Heart left ventricle (tissue), 16 donors: ENCODE results near the gene LCN2. TPM values are rescaled to one million over a fixed set of nuclear protein-coding genes. Genes with fewer than 3 reads are reported as not detected.
"Not testable (repeated sequence)": the region's sequence is repeated elsewhere in the genome, so short reads cannot be mapped to it uniquely, and the experiment has no call there.

ENCODE experiments used
- ATAC-seq, 4 donors: fragments of 200-7000 bp; cut with Tn5 transposase; one replicate each; pipeline ENCODE4 v1.9.1; 2020 to 2022; ENCODE audit warnings: moderate library complexity in 4 of 4, mild to moderate bottlenecking in 3 of 4, moderate number of reproducible peaks in 1 of 4
- DNase-seq, 5 donors: peaks; one replicate each; pipeline ENCODE4 v3.0.0-alpha.2; 2020
- H3K27ac ChIP-seq, 12 donors: fragments of 200-600 bp; sonication (generic) in 4 of 12; one replicate each; pipeline versions ENCODE4 v1.5.0 to v1.8.0; 2016 to 2022; ENCODE audit warnings: mild to moderate bottlenecking in 2 of 12
- H3K27me3 ChIP-seq, 9 donors: fragments of 200-600 bp; sonication (generic) in 2 of 9; one replicate each; pipeline versions ENCODE4 v1.5.1 to v1.8.0; 2016 to 2022; ENCODE audit warnings: mild to moderate bottlenecking in 3 of 9
- H3K36me3 ChIP-seq, 9 donors: fragments of 200-600 bp; sonication (generic) in 2 of 9; one replicate each; pipeline versions ENCODE4 v1.5.0 to v1.8.0; 2018 to 2022; ENCODE audit warnings: mild to moderate bottlenecking in 2 of 9
- H3K4me1 ChIP-seq, 12 donors: fragments of 200-600 bp; sonication (generic) in 4 of 12; one replicate each; pipeline versions ENCODE4 v1.5.0 to v1.8.0; 2016 to 2022; ENCODE audit warnings: mild to moderate bottlenecking in 3 of 12
- H3K4me3 ChIP-seq, 12 donors: fragments of 200-600 bp; sonication (generic) in 4 of 12; one replicate each; pipeline versions ENCODE4 v1.5.0 to v1.8.0; 2017 to 2022; ENCODE audit warnings: mild to moderate bottlenecking in 9 of 12, moderate library complexity in 4 of 12
- H3K9me3 ChIP-seq, 12 donors: fragments of 200-600 bp; sonication (generic) in 4 of 12; one replicate each; pipeline versions ENCODE4 v1.5.0 to v1.8.0; 2016 to 2022; ENCODE audit warnings: mild to moderate bottlenecking in 1 of 12
- CTCF ChIP-seq, 12 donors: fragments of 200-600 bp; sonication (generic) in 4 of 12; IDR thresholded peaks; one replicate each; pipeline versions ENCODE4 v1.5.0 to v1.8.0; 2018 to 2022; ENCODE audit warnings: antibody characterized with exemption in 12 of 12, mild to moderate bottlenecking in 5 of 12
- POLR2A ChIP-seq, 2 donors: fragments of 450-650 bp; IDR thresholded peaks; one replicate each; pipeline ENCODE4 v1.6.1; 2017; ENCODE audit warnings: antibody characterized with exemption in 2 of 2, mild to moderate bottlenecking in 2 of 2, moderate library complexity in 2 of 2
- WGBS, 4 donors: extraction: QIAGEN DNeasy Blood & Tissue Kit in 2 of 4; methylation state at CpG; one replicate each; pipeline versions ENCODE4 v1.1.5 to v1.1.7; 2013 to 2018; 5-methylcytosine and 5-hydroxymethylcytosine counted together
- intact Hi-C, 10 donors: fragments of 100-400 bp; cut with DNase I; formaldehyde crosslinking; loops; one replicate each; pipeline versions ENCODE4 v1.11.1 to v1.14.2; 2022
- polyA plus RNA-seq, 2 donors: library from polyadenylated mRNA; stranded (reverse); fragments of 200-250 nt; gene quantifications; one replicate each; pipeline ENCODE4 v1.2.3, GENCODE V29; 2013
- total RNA-seq, 9 donors: library from RNA; depleted of rRNA in 2 of 9; stranded (reverse); fragments of >200 nt in 2 of 9; fragmentation: NEBNext Ultra II Directional in 3 of 9; extraction: Animal tissue kit (Norgen Biotek cat#: 25700) in 3 of 9; gene quantifications; one replicate each; pipeline versions ENCODE4 v1.1.0 to v1.2.4, GENCODE V29; 2016 to 2023
- donor health status: ischemic (EF 13 %, LVEDD 7.1; RV severe dilation, severe dysfunction).
- donor health status: healthy with polysubstance abuse.
- donor health status: DM: no; HTN: yes; CAD: no.
- donor health status: DM: no; HTN: no; CAD: no.
- donor health status: ischemic (EF 25% LVEDD 6.9; RV normal size, moderate dysfunction).
- donor health status: ischemic (EF 25% LVEDD 5.7; RV mildly dilated, moderate dysfunction).
- donor health status: healthy.
- donor health status: DM: yes; HTN: yes; CAD: no.
- donor health status: ischemic (EF 35%, LVEDD 5.7; RV mildly dilated, moderate dysfunction).
- donor health status: nonischemic (EF 11% LVEDD 7.7; RV severe dilation, severe dysfunction).
- donor health status: DM: yes; HTN: yes; CAD: no.
- donor health status: PGD.
- donor health status: ischemic (EF 29% LVEDD 5.4; RV normal size, mild dysfunction).
- donor health status: nonischemic (EF 23%, LVEDD 6.1; RV moderate dilation, normal function).

LCN2 gene
- total and polyA plus RNA-seq, 11 donors: 1.1 to 5.8 TPM; not detected in 9

GRCh38 chr9:128129976-128130590 is 19.2 kb upstream of the LCN2 start:
- H3K36me3 ChIP-seq, H3K4me3 ChIP-seq, H3K27me3 ChIP-seq, ATAC-seq, H3K9me3 ChIP-seq, H3K27ac ChIP-seq: not testable (repeated sequence)
- peak in 3 of 5 donors; percentile 49 to 71 (median 60) for DNase-seq
- WGBS, 4 donors: 28 to 35% (median 33%) methylated on average over 8 to 12 of the region's 12 CpGs
- peak; percentile 36 to 59 (median 48) for TF ChIP-seq CTCF (IDR thresholded peaks at IDR 0.05)
- H3K4me1 ChIP-seq: peaks cover 3 to 41% (median 30%) of the 10 kb centered on the region in 12 donors
- intact Hi-C loops: loop anchor here in 1 of 10 donors (2.0 kb wide), 1 partner anchor 31 kb away; the partner anchor contains the start of gene BBLN

GRCh38 chr9:128130651-128131050 is 18.6 kb upstream of the LCN2 start:
- 61 to 72% (median 63%) methylated on average over 7 of the region's 7 CpGs for WGBS, 4 donors
- H3K9me3 ChIP-seq, H3K27ac ChIP-seq, ATAC-seq, intact Hi-C loops, H3K36me3 ChIP-seq, H3K4me3 ChIP-seq, H3K27me3 ChIP-seq: not testable (repeated sequence)
- peak in 2 of 5 donors; percentile 10 to 18 for DNase-seq
- H3K4me1 ChIP-seq: peaks cover 3 to 35% (median 24%) of the 10 kb centered on the region in 12 donors

GRCh38 chr9:128131346-128131745 is 17.9 kb upstream of the LCN2 start:
- H3K4me1 ChIP-seq: peaks cover 3 to 28% (median 17%) of the 10 kb centered on the region in 12 donors
- whole genome bisulfite sequencing, 4 donors: 88 to 90% (median 89%) methylated on average over 8 of the region's 8 CpGs
- H3K4me3 ChIP-seq, H3K36me3 ChIP-seq, intact Hi-C loops, H3K27me3 ChIP-seq, ATAC-seq, H3K9me3 ChIP-seq: not testable (repeated sequence)
- peak overlapping the region in 1 of 12 donors; percentile 14 for H3K27ac ChIP-seq
- DNase-seq: peak in 3 of 5 donors; percentile 18 to 30 (median 22)

GRCh38 chr9:128132139-128132538 is 17.1 kb upstream of the LCN2 start:
- WGBS, 4 donors: 32 to 52% (median 42%) methylated on average over 7 to 8 of the region's 8 CpGs
- DNase-seq: peak; percentile 48 to 71 (median 56)

GRCh38 chr9:128135561-128135960 is 13.7 kb upstream of the LCN2 start:
- ATAC-seq, H3K27me3 ChIP-seq, H3K4me3 ChIP-seq, H3K27ac ChIP-seq, H3K36me3 ChIP-seq, intact Hi-C loops, H3K9me3 ChIP-seq: not testable (repeated sequence)
- peak in 2 of 5 donors; percentile 4 for DNase-seq
- H3K4me1 ChIP-seq: peaks cover 0 to 10% (median 4%) of the 10 kb centered on the region in 12 donors
- WGBS, 4 donors: 70 to 89% (median 81%) methylated on average over 8 of the region's 8 CpGs

More at GRCh38 chr9:128132139-128132538, 17.1 kb upstream of the LCN2 start:
- intact Hi-C loops, H3K9me3 ChIP-seq, ATAC-seq, H3K27me3 ChIP-seq, H3K4me3 ChIP-seq, H3K36me3 ChIP-seq: not testable (repeated sequence)
- Histone ChIP-seq H3K4me1 (peaks cover 0 to 20% (median 11%) of the 10 kb centered on the region in 12 donors), H3K27ac (peak overlapping the region in 2 of 12 donors; percentile 13 to 14)

GRCh38 chr9:128136816-128137793 is 12.1 kb upstream of the LCN2 start:
- no peak overlapping the region for H3K27ac ChIP-seq
- ATAC-seq (peak in 2 of 4 donors; percentile 19 to 37), DNase-seq (peak in 2 of 5 donors; percentile 3 to 11)
- peaks cover 0 to 5% (median under 1%) of the 10 kb centered on the region in 12 donors for H3K4me1 ChIP-seq
- H3K9me3 ChIP-seq: peaks cover 0 to 4% (median 0%) of the 10 kb centered on the region in 12 donors
- H3K36me3 ChIP-seq: no peaks in the 10 kb centered on the region
- 94 to 96% (median 95%) methylated on average over 17 to 18 of the region's 18 CpGs for WGBS, 4 donors
- no peak for TF ChIP-seq CTCF (IDR thresholded peaks at IDR 0.05)
- TF ChIP-seq POLR2A (IDR thresholded peaks at IDR 0.05): no peak
- H3K4me3 ChIP-seq: no peak overlapping the region
- no peaks in the 10 kb centered on the region for H3K27me3 ChIP-seq
- intact Hi-C loops: no loop called here
